ENCODE results near the gene MDH2. TPM values are rescaled to one million over a fixed set of nuclear protein-coding genes. Genes with fewer than 3 reads are reported as not detected.
"Not testable (repeated sequence)": the region's sequence is repeated elsewhere in the genome, so short reads cannot be mapped to it uniquely, and the experiment has no call there.

MDH2 gene
- total RNA-seq, 2 donors from 2014 or later: 178 to 266 TPM

- no peaks in the 10 kb centered on the region for H3K27me3 Mint-ChIP-seq
- DNase-seq (ENCODE audit: low spot score) (no peak), ATAC-seq (peak; percentile 62 to 67)
- H3K36me3 Mint-ChIP-seq: peaks cover 7% of the 10 kb centered on the region
- H3K27ac Mint-ChIP-seq: peak overlapping the region in 1 of 2 donors; percentile 31
- H3K4me1 Mint-ChIP-seq (ENCODE audit: low read depth in 2 of 2): peaks cover 31% of the 10 kb centered on the region in 2 donors
- no peak overlapping the region for H3K4me3 Mint-ChIP-seq
- peaks cover under 1% of the 10 kb centered on the region for H3K9me3 Mint-ChIP-seq
Observed at GRCh38 chr7:76054123-76055120, 6.5 kb downstream of the MDH2 start.

GRCh38 chr7:76056241-76056640 is 8.3 kb downstream of the MDH2 start:
- Mint-ChIP-seq H3K27me3 (no peaks in the 10 kb centered on the region), H3K27ac (no peak overlapping the region), H3K9me3 (no peaks in the 10 kb centered on the region), H3K36me3 (no peaks in the 10 kb centered on the region), H3K4me1 (ENCODE audit: low read depth in 2 of 2) (peaks cover 19 to 22% of the 10 kb centered on the region in 2 donors), H3K4me3 (no peak overlapping the region)
- ATAC-seq: no peak
- DNase-seq (ENCODE audit: low spot score): no peak

GRCh38 chr7:76057103-76057812 is 9.4 kb downstream of the MDH2 start:
- no peak overlapping the region for H3K27ac Mint-ChIP-seq
- no peaks in the 10 kb centered on the region for H3K27me3 Mint-ChIP-seq
- H3K4me3 Mint-ChIP-seq: no peak overlapping the region
- H3K9me3 Mint-ChIP-seq: no peaks in the 10 kb centered on the region
- no peaks in the 10 kb centered on the region for H3K36me3 Mint-ChIP-seq
- peaks cover 12 to 16% of the 10 kb centered on the region in 2 donors for H3K4me1 Mint-ChIP-seq (ENCODE audit: low read depth in 2 of 2)
- no peak for DNase-seq (ENCODE audit: low spot score)
- ATAC-seq: no peak

- no peak for ATAC-seq
- no peaks in the 10 kb centered on the region for H3K27me3 Mint-ChIP-seq
- H3K27ac Mint-ChIP-seq: no peak overlapping the region
- DNase-seq (ENCODE audit: low spot score): no peak
- H3K9me3 Mint-ChIP-seq: no peaks in the 10 kb centered on the region
- no peak overlapping the region for H3K4me3 Mint-ChIP-seq
- peaks cover 10 to 15% of the 10 kb centered on the region in 2 donors for H3K4me1 Mint-ChIP-seq (ENCODE audit: low read depth in 2 of 2)
- peaks cover 2% of the 10 kb centered on the region for H3K36me3 Mint-ChIP-seq
Observed at GRCh38 chr7:76057813-76058145, 9.9 kb downstream of the MDH2 start.

- H3K9me3 Mint-ChIP-seq; H3K36me3 Mint-ChIP-seq; H3K4me1 Mint-ChIP-seq (ENCODE audit: low read depth in 2 of 2); H3K4me3 Mint-ChIP-seq; H3K27me3 Mint-ChIP-seq; H3K27ac Mint-ChIP-seq; DNase-seq (ENCODE audit: low spot score); ATAC-seq: not testable (repeated sequence)
Observed at GRCh38 chr7:76058745-76059144, 10.8 kb downstream of the MDH2 start.

GRCh38 chr7:76060842-76061241 is 12.9 kb downstream of the MDH2 start:
- Mint-ChIP-seq H3K9me3 (no peaks in the 10 kb centered on the region), H3K4me3 (no peak overlapping the region), H3K36me3 (peaks cover 12% of the 10 kb centered on the region), H3K27ac (no peak overlapping the region), H3K4me1 (ENCODE audit: low read depth in 2 of 2) (peaks cover 0 to 4% of the 10 kb centered on the region in 2 donors), H3K27me3 (no peaks in the 10 kb centered on the region)
- DNase-seq (ENCODE audit: low spot score): no peak
- ATAC-seq: no peak

- Mint-ChIP-seq H3K36me3 (peaks cover 12% of the 10 kb centered on the region), H3K27ac (no peak overlapping the region), H3K4me1 (ENCODE audit: low read depth in 2 of 2) (peaks cover 0 to 4% of the 10 kb centered on the region in 2 donors), H3K9me3 (no peaks in the 10 kb centered on the region), H3K4me3 (no peak overlapping the region), H3K27me3 (no peaks in the 10 kb centered on the region)
- ATAC-seq (no peak), DNase-seq (ENCODE audit: low spot score) (no peak)
Observed at GRCh38 chr7:76062254-76062653, 14.3 kb downstream of the MDH2 start.

GRCh38 chr7:76063114-76063513 is 15.2 kb downstream of the MDH2 start:
- Mint-ChIP-seq H3K36me3 (peaks cover 12% of the 10 kb centered on the region), H3K27ac (no peak overlapping the region), H3K4me1 (ENCODE audit: low read depth in 2 of 2) (peaks cover 0 to 4% of the 10 kb centered on the region in 2 donors), H3K4me3 (no peak overlapping the region), H3K9me3 (no peaks in the 10 kb centered on the region), H3K27me3 (no peaks in the 10 kb centered on the region)
- no peak for DNase-seq (ENCODE audit: low spot score)
- ATAC-seq: no peak

- Mint-ChIP-seq H3K9me3 (no peaks in the 10 kb centered on the region), H3K27ac (no peak overlapping the region), H3K36me3 (peaks cover 12% of the 10 kb centered on the region), H3K4me3 (no peak overlapping the region), H3K4me1 (ENCODE audit: low read depth in 2 of 2) (peaks cover 0 to 4% of the 10 kb centered on the region in 2 donors), H3K27me3 (no peaks in the 10 kb centered on the region)
- ATAC-seq (no peak), DNase-seq (ENCODE audit: low spot score) (no peak)
Observed at GRCh38 chr7:76063525-76063924, 15.6 kb downstream of the MDH2 start.

GRCh38 chr7:76064208-76064970 is 16.5 kb downstream of the MDH2 start:
- ATAC-seq: no peak
- H3K4me1 Mint-ChIP-seq (ENCODE audit: low read depth in 2 of 2): peaks cover 0 to 4% of the 10 kb centered on the region in 2 donors
- no peak overlapping the region for H3K4me3 Mint-ChIP-seq
- no peaks in the 10 kb centered on the region for H3K27me3 Mint-ChIP-seq
- no peak overlapping the region for H3K27ac Mint-ChIP-seq
- no peak for DNase-seq (ENCODE audit: low spot score)
- H3K9me3 Mint-ChIP-seq: no peaks in the 10 kb centered on the region
- H3K36me3 Mint-ChIP-seq: peaks cover 12% of the 10 kb centered on the region

- peaks cover 12% of the 10 kb centered on the region for H3K36me3 Mint-ChIP-seq
- no peak for DNase-seq (ENCODE audit: low spot score)
- no peak overlapping the region for H3K4me3 Mint-ChIP-seq
- H3K27ac Mint-ChIP-seq: no peak overlapping the region
- peaks cover 0 to 4% of the 10 kb centered on the region in 2 donors for H3K4me1 Mint-ChIP-seq (ENCODE audit: low read depth in 2 of 2)
- H3K9me3 Mint-ChIP-seq: no peaks in the 10 kb centered on the region
- H3K27me3 Mint-ChIP-seq: no peaks in the 10 kb centered on the region
- ATAC-seq: peak in 1 of 2 donors; percentile 56
Observed at GRCh38 chr7:76065016-76065612, 17.2 kb downstream of the MDH2 start.

- H3K4me3 Mint-ChIP-seq: no peak overlapping the region
- no peaks in the 10 kb centered on the region for H3K27me3 Mint-ChIP-seq
- peaks cover 12% of the 10 kb centered on the region for H3K36me3 Mint-ChIP-seq
- H3K4me1 Mint-ChIP-seq (ENCODE audit: low read depth in 2 of 2): peaks cover 0 to 4% of the 10 kb centered on the region in 2 donors
- ATAC-seq (no peak), DNase-seq (ENCODE audit: low spot score) (no peak)
- no peaks in the 10 kb centered on the region for H3K9me3 Mint-ChIP-seq
- H3K27ac Mint-ChIP-seq: no peak overlapping the region
Observed at GRCh38 chr7:76066716-76067503, 19.0 kb downstream of the MDH2 start.

GRCh38 chr7:76069238-76069638 is 21.3 kb downstream of the MDH2 start:
- Mint-ChIP-seq H3K9me3 (no peaks in the 10 kb centered on the region), H3K36me3 (peaks cover 5% of the 10 kb centered on the region), H3K4me1 (ENCODE audit: low read depth in 2 of 2) (peaks cover 0 to 4% of the 10 kb centered on the region in 2 donors), H3K4me3 (no peak overlapping the region), H3K27me3 (no peaks in the 10 kb centered on the region), H3K27ac (no peak overlapping the region)
- DNase-seq (ENCODE audit: low spot score) (no peak), ATAC-seq (no peak)

All from natural killer cell treated with Interleukin-12 subunit alpha and Interleukin-12 subunit beta and Interleukin-15 and Interleukin-18, amount 100 ng/mL, for 72 hours (primary cell).